GM18951 (cell line): ENCODE results near the gene EEFSEC.

Experiments used
- POLR2A ChIP-seq: IDR thresholded peaks from 4 replicates; pipeline ENCODE4 v1.6.1; 2011; ENCODE audit warnings: mild to moderate bottlenecking; ENCODE audit not compliant: insufficient read length, insufficient read depth; ENCODE audit errors: extremely low read depth
- in situ Hi-C: fragments of 300-500 bp; cut with MboI; formaldehyde crosslinking; loops from one replicate; pipeline ENCODE4 v1.12.0; 2022; ENCODE audit warnings: low sequenced_read_pairs, mixed read lengths, inconsistent platforms; ENCODE audit not compliant: unreplicated experiment

EEFSEC gene

DNA sequence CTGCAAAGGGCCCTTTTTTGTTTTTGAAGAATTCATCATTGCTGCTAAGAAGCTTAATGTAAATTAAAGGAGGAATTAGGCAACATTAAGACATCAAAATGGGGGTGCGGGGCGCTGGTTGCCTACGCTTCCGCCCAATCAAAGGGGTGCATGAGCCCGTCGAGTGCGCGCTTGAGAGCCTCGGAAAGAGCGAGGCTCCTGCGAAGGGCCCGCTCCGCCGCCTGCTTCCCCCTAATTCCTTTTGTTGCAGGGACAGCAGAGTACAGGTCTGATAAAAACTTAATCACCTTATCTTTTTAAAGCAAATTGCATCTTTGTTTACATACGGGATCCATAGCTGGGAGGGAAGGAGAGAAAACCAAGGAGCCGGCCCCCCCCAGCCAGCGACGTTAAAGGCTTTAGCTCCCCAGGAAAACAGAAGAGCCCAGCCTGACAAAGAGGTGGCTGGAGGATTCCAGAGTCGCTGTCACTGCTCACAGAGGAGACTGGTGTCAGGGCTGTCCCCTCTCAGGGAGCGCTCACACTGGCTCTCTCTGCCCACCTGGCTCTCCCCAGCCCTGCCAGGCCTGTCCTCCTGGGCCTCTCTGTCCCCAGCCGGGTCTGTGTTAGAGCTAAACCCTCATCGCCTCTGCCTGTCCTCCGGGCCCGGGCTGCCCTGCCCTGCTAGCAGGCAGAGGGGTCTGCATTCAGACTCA lies 246.1 kb downstream of the EEFSEC start:
- no peak for TF ChIP-seq POLR2A
- in situ Hi-C loops, result no loop called here

DNA sequence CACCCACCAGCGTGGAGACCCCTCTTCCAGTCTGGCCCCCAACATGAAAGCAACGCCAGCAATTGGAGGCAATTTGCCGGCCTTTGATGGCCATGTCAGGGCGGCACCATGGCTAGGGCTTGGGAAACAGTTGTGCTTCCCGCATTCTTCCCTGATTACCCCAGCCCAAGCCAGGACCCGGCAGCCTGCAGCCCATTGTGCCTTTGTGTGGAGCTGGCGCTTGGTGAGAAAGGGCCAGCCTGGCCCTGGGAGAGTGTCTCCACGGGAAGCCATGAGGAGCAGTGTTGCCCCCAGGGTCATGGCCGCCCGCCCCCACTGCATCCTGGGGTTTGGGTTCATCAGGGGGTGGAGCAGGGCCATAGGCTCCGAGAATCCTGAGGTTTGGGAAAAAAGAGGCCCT lies 247.4 kb downstream of the EEFSEC start:
- TF ChIP-seq POLR2A, result no peak
- in situ Hi-C loops, result no loop called here

DNA sequence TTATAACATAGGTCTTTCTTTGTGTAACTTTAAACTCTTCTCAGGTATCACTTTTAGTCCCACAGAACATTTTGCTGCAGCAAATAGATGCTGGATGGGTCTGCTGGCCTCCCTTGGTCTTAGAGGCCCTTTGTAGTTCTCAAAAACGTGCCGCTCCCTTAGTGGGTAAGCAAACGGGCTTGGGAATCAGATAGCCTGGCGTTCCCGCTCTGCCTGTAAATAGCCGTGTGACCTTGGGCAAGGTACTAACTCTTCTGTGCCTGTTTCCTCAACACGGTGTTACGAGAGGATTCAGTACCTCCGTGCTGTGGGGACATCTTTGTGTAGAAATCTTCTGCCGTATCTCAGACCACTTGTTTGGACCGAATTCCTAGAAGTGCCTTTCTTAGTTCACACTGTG lies 249.0 kb downstream of the EEFSEC start:
- in situ Hi-C loops, result no loop called here
- TF ChIP-seq POLR2A, result no peak

DNA sequence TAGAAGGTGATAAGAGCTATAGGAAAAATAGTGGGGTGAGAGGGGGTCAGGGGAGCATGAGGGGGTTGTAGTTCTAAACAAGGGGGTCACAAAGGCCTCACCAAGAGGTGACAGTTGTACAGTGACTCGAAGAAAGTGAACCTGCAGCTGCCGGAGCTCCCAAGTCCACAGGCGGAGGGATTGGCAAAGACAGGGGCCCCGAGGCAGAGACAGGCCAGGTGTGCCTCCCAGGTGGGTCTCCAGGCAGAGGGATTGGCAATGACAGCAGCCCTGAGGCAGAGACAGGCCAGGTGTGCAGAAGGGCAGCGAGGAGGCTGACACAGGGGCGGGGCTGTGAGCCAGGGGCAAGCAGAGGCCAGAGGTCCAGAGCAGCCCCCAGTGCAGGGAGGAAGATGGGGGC lies 249.7 kb downstream of the EEFSEC start:
- no peak for TF ChIP-seq POLR2A
- in situ Hi-C loops, result no loop called here

DNA sequence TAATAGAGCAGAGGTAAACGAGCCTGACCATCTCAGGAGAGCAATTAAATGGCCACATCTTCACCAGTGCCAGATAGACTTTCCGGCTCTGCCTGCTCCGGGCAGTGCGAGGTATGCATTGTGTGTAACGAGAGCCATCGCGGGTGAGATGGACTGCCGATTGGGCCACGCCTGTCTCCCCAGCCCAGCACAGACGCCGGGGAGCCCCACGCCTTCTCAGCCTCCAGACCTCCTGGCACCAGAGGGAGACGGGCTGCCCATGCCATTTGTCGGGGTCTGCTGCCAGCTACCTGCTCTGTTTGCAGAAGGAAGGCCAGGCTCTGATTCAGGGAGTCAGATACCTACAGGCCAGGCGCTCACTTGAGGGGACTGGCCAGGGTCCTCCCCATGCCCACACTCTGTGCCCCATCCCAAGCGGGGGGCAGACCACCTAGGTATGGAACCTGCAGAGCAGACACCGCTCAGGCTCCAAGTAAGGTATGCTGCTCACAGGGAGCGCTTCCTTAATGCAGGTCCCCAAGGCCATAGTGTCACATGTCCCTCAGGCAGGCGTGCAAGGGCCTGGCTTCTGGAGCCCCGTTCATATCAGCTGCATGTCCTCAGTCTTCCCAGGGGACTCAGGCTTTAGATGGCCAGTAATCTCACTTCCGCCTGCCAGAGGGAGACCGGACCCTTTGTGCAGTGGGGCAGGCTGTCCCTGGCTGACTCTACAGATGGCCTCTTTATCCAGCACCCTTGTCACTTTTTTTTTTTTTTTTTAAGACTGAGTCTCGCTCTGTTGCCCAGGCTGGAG lies 251.2 kb downstream of the EEFSEC start:
- in situ Hi-C loops, result no loop called here
- TF ChIP-seq POLR2A, result no peak

DNA sequence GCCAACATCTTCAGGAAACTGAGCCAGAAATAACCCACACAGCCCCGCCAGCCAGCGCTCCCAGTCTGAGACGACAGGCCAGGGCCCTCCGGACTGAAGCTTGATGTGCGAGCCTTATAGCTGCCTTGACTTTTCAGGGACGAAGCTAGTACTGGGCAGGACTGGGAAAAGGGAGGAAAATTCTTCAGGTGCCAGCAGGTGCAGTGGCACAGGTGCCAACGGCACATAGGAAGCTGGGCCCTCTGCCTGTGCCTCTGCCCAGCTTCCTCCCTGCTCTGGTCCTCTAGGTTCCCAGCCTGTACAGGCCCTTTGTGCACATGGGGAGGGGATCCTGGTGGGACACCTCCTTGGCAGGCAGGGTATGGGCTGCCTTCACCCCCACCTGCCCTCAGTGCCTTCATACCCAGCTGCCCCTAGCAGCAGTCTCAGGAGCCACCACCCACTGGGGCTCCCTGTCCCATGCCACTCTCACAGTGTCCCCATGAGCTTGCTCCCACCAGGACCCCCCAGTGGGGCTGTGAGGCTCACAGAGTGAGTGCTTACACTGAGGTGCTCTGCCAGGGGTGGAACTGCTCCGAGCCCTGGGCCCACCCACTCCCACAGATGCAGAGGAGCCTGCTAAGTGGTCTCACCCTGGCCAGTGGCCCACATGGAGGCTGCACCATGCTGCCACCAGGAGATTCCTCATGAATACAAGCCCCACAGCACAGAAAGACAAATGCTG lies 252.4 kb downstream of the EEFSEC start:
- no peak for TF ChIP-seq POLR2A
- in situ Hi-C loops, result no loop called here

DNA sequence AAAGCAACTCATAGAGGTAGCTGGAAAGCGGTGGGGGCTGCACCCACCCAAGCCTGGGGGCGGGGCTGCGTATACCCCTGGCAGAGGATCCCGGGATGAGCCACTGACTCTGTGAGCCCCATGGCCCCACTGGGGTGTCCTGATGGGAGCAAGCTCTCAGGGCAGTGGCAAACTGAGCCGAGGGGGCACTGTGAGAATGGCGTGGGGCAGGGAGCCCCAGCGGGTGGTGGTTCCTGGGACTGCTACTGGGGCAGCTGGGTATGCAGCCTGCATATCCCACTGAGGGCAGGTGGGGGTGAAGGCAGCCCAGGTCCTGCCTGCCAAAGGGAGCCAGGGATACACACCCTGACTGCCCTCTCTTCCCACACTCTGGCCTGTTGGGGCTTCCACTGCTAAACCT lies 254.0 kb downstream of the EEFSEC start:
- in situ Hi-C loops, result no loop called here
- no peak for TF ChIP-seq POLR2A

DNA sequence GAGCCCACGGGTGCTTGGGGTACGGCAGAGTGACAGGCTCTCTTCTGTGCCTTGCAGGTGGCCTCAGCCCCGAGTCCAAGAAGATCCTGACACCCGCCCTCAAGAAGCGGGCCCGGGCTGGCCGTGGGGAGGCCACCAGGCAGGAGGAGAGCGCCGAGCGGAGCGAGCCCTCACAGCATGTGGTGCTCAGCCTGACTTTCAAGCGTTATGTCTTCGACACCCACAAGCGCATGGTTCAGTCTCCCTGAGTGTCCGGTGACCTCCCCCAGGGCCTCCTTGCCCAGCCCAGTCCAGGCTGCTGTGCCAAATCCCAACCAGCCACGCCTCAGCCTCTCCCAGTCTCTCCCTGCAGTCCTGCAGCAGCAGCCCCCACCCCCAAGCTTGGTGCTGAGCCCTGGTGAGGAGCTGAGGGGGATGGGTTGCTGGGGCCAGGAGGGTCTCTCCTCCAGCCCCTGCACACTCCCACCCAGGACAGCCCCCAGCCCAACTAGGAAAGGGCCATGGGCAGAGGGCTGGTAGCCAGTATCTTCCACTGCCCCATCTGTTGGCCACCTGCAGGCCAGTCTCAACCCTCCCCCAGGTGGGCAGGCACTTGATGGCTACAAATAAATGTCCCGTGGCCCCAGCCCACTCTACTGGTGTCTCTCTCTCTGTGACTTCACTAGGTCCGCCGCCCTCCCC lies 254.9 kb downstream of the EEFSEC start:
- in situ Hi-C loops, result no loop called here
- TF ChIP-seq POLR2A, result no peak

DNA sequence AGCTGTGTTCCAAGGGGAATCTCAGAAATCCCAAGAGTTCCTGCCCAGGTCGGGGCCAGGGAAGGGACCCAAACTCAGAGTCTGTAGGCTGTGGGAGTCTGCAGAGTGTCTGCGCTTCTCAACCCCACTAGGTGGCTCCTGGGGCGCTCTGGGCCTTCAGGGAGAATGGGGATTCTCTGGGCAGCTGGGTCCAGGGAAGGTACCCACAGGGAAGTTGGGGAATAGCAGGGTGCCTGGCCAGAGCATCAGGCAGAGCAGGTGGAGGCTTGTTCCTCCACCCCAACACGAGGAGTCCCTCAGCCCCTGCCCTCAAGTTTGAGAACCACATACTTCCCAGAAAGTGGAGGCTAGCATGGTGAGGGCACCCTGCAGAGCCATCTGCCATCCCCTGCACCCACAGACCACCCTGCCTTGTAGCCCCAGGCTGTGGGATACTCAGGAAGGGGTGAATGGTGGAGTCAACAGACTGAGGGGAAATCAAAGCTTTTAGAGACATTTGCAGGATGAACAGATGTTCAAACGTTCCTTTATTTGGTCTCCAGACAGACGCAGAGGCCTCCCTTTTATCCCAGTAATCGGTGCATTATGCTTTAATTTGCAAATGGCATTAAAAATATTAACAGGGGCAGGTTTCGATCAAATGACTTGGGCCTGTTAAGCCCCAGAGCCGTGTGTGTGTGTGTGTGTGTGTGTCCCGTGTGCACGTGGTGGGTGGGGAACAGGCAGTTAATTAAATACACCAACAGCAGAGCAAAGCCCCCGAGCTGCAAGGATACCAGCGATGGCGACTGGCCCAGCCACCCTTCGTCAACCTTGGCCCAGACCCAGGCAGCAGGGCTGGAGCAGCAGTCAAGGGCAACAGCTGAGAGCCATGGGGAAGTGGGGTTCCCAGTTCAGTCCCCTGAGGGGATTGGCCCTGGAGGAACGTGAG lies 255.7 kb downstream of the EEFSEC start:
- no peak for TF ChIP-seq POLR2A
- in situ Hi-C loops, result no loop called here

DNA sequence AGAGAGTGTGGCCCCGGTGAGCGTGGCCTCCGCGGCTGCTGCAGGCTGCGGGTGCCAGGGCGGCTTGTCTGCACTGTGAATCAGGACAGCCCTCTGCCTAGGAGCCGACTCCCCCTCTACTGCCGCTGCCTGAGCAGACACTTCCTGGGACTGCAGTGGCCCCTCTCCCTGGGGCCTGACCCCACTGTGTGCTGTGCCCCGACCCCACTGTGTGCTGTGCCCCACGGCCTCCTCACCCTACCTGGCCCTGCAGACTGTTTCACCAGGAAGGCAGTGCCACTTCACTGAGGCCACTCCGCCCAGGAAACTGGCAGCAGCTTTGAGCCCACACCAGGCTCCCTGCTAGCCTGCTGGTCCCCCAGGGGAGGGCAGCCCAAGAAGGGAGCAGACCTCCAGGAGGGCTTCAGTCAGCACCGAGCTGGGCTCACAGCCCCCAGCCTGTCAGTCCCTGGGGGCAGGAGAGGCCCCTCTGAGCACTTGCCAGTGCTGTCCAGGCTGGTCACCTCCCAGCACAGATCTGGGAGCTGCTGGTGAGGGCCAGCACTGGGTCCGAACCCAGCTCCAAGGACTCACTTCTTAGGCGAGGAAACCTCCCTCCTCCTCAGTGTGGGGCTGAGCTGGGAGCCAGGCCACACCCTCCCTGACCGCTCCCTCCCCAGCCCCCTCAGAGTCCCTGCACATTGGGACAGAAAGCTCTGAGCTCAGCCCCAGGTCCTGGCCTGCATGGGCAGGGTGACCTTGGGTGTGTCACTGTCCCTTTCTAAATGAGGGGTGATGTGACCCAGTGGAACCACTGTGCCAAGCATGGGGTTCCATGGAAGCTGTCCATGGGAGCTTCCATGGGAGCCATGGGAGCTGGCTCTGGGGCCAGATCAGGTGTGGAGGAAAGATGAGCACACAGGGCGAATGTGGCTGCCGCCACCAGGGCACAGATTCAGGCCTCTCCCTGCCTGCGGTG lies 256.6 kb downstream of the EEFSEC start:
- TF ChIP-seq POLR2A, result no peak
- in situ Hi-C loops, result no loop called here
